HG03039 (cell line): ENCODE data around the gene KIRREL3.

ENCODE experiments used
- ATAC-seq: cut with Tn5 transposase; IDR thresholded peaks from one replicate; pipeline ENCODE4 v1.9.1; 2021; ENCODE audit warnings: mild to moderate bottlenecking, moderate library complexity; ENCODE audit not compliant: unreplicated experiment

Gene KIRREL3

GRCh38 chr11:126459691-126460281 lies 540.8 kb downstream of the KIRREL3 start:
- ATAC-seq = no peak

- ATAC-seq = no peak
Observed at GRCh38 chr11:126457817-126458216, 542.8 kb downstream of the KIRREL3 start.

- no peak for ATAC-seq
Observed at GRCh38 chr11:126456783-126457542, 543.6 kb downstream of the KIRREL3 start.

- ATAC-seq = no peak
Observed at GRCh38 chr11:126456089-126456488, 544.5 kb downstream of the KIRREL3 start.

- no peak for ATAC-seq
Observed at GRCh38 chr11:126452241-126453101, 548.1 kb downstream of the KIRREL3 start.

GRCh38 chr11:126451211-126451802 lies 549.3 kb downstream of the KIRREL3 start:
- ATAC-seq = no peak

- no peak for ATAC-seq
Observed at GRCh38 chr11:126450806-126451205, 549.8 kb downstream of the KIRREL3 start.

GRCh38 chr11:126450198-126450597 lies 550.4 kb downstream of the KIRREL3 start:
- ATAC-seq = no peak

GRCh38 chr11:126446581-126446980 lies 554.0 kb downstream of the KIRREL3 start:
- no peak for ATAC-seq

GRCh38 chr11:126444072-126444471 lies 556.5 kb downstream of the KIRREL3 start:
- ATAC-seq = no peak

- ATAC-seq = no peak
Observed at GRCh38 chr11:126443120-126443519, 557.5 kb downstream of the KIRREL3 start.

- ATAC-seq = no peak
Observed at GRCh38 chr11:126440792-126441514, 559.6 kb downstream of the KIRREL3 start.

GRCh38 chr11:126440276-126440675 lies 560.3 kb downstream of the KIRREL3 start:
- ATAC-seq = no peak

GRCh38 chr11:126438691-126439090 lies 561.9 kb downstream of the KIRREL3 start:
- no peak for ATAC-seq

- no peak for ATAC-seq
Observed at GRCh38 chr11:126438272-126438671, 562.3 kb downstream of the KIRREL3 start.

- ATAC-seq = no peak
Observed at GRCh38 chr11:126437731-126438130, 562.8 kb downstream of the KIRREL3 start.

GRCh38 chr11:126436209-126436755 lies 564.3 kb downstream of the KIRREL3 start:
- ATAC-seq = no peak

GRCh38 chr11:126434950-126435335 lies 565.6 kb downstream of the KIRREL3 start:
- ATAC-seq = no peak

- ATAC-seq = no peak
Observed at GRCh38 chr11:126433989-126434949, 566.3 kb downstream of the KIRREL3 start.
